OCI-LY7 (cell line): ENCODE data around the gene CARHSP1.

Experiments used
- EZH2phosphoT487 ChIP-seq: fragments of 200-600 bp; sonication (generic); IDR thresholded peaks from 2 replicates; pipeline ENCODE4 v1.6.1; 2018; ENCODE audit warnings: low read depth, borderline replicate concordance, mild to moderate bottlenecking, mixed run types, antibody characterized with exemption, low read length, moderate library complexity, mixed read lengths
- TF ChIP-seq, protein P1 (sequence below): fragments of 200-600 bp; sonication (generic); conservative IDR thresholded peaks from 2 replicates; pipeline ENCODE4 v1.5.1; 2014; ENCODE audit warnings: mild to moderate bottlenecking, antibody characterized with exemption, low read length, moderate library complexity, mixed read lengths

DNA sequence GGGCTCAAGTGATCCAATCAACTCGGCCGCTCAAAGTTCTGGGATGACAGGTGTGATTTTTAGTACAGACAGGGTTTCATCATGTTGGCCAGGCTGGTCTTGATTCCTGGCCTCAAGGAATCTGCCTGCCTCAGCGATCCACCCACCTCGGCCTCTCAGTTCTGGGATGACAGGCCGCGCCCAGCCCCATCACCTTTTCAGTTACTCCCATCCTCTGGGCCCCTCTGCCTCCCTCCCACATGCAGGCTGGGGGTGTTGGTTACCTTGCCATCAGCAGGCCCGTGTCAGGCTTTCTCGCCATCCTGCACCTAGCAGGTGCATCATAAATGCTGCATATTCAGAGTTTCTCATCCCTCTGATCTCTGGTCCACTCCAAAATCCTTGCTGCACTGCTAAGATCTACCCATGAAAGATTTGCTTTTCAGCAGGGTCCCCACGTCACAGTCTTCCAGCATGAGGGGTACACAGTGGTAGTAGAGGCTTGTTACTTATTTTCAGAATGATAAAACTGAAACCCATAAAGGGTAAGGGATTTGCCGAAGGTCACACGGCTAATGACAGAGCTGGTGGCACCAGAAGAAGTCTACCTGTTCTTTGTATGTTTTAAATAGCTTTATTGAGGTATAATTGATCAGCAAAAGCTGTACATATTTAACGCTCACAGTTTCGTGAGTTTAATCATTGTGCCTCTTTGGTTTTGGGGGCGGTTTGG is 54.6 kb downstream of the CARHSP1 start:
- TF ChIP-seq EZH2phosphoT487, result no peak
- TF ChIP-seq, protein P1, sequence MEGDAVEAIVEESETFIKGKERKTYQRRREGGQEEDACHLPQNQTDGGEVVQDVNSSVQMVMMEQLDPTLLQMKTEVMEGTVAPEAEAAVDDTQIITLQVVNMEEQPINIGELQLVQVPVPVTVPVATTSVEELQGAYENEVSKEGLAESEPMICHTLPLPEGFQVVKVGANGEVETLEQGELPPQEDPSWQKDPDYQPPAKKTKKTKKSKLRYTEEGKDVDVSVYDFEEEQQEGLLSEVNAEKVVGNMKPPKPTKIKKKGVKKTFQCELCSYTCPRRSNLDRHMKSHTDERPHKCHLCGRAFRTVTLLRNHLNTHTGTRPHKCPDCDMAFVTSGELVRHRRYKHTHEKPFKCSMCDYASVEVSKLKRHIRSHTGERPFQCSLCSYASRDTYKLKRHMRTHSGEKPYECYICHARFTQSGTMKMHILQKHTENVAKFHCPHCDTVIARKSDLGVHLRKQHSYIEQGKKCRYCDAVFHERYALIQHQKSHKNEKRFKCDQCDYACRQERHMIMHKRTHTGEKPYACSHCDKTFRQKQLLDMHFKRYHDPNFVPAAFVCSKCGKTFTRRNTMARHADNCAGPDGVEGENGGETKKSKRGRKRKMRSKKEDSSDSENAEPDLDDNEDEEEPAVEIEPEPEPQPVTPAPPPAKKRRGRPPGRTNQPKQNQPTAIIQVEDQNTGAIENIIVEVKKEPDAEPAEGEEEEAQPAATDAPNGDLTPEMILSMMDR, result no peak
